ENCODE data around the gene ERCC6L2. TPM values are rescaled to one million over a fixed set of nuclear protein-coding genes. Genes with fewer than 3 reads are reported as not detected.

ERCC6L2 gene
- total RNA-seq, 1 experiment from 2014 or later = 20.3 TPM

DNA sequence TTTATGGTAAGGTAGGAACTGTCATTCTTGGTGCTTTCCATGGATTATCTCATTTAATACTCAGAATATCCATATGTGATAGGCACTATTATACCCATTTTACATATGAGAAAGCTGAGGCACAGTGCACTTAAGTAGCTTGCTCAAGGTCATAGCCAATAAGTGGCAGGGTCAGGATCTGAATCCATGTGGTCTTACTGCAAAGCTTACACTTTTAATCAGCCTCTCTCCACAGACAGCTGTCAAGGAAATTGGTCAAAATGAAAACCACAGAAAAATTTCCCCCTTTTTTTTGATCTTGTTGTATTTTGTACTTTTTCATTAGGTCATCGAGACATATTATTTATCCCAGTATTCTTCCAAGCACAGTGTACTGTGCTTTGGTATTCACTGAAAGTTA, 78.5 kb downstream of the ERCC6L2 start:
- no peak for DNase-seq
- Mint-ChIP-seq H3K27ac (ENCODE audit: unreplicated experiment) (no peak overlapping the region), H3K4me1 (ENCODE audit: low read depth, unreplicated experiment) (no peaks in the 10 kb centered on the region), H3K9me3 (ENCODE audit: low read depth, unreplicated experiment) (no peaks in the 10 kb centered on the region), H3K36me3 (ENCODE audit: insufficient read depth, unreplicated experiment) (peaks cover 5% of the 10 kb centered on the region), H3K27me3 (ENCODE audit: unreplicated experiment) (no peaks in the 10 kb centered on the region), H3K4me3 (ENCODE audit: low read depth, unreplicated experiment) (no peak overlapping the region)
- intact Hi-C loops (cut with micrococcal nuclease; ENCODE audit: unreplicated experiment) = no loop called here
- TF ChIP-seq, protein P1, sequence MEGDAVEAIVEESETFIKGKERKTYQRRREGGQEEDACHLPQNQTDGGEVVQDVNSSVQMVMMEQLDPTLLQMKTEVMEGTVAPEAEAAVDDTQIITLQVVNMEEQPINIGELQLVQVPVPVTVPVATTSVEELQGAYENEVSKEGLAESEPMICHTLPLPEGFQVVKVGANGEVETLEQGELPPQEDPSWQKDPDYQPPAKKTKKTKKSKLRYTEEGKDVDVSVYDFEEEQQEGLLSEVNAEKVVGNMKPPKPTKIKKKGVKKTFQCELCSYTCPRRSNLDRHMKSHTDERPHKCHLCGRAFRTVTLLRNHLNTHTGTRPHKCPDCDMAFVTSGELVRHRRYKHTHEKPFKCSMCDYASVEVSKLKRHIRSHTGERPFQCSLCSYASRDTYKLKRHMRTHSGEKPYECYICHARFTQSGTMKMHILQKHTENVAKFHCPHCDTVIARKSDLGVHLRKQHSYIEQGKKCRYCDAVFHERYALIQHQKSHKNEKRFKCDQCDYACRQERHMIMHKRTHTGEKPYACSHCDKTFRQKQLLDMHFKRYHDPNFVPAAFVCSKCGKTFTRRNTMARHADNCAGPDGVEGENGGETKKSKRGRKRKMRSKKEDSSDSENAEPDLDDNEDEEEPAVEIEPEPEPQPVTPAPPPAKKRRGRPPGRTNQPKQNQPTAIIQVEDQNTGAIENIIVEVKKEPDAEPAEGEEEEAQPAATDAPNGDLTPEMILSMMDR (IDR thresholded peaks at IDR 0.05; ENCODE audit: unreplicated experiment) = no peak
- CTCF ChIA-PET = no interaction called here
- BruUV-seq (replicated peaks) = no TSS peak

DNA sequence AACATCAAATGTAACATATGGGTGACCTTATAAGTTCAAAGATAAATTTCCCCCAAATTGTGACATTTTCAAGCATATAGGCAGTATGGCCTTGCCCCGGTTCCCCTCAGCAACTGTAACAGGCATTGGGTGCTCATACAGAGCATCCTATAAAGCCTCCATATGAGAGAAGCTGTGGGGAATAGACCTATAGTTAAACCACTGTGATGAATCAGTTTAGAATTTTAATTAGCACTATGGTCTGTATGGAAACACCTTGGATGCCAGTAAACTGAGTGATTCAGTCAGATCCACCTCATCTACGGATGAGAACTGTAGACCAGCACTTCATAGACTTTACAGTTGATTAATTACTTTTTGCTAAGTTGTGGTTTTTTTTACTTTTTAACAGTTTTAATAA, 79.4 kb downstream of the ERCC6L2 start:
- no peak overlapping the region for H3K4me3 Mint-ChIP-seq (ENCODE audit: low read depth, unreplicated experiment)
- H3K27me3 Mint-ChIP-seq (ENCODE audit: unreplicated experiment) = no peaks in the 10 kb centered on the region
- no peak for DNase-seq
- TF ChIP-seq, protein P1 (IDR thresholded peaks at IDR 0.05; ENCODE audit: unreplicated experiment) = no peak
- intact Hi-C loops (cut with micrococcal nuclease; ENCODE audit: unreplicated experiment) = no loop called here
- peaks cover 5% of the 10 kb centered on the region for H3K36me3 Mint-ChIP-seq (ENCODE audit: insufficient read depth, unreplicated experiment)
- no peak overlapping the region for H3K27ac Mint-ChIP-seq (ENCODE audit: unreplicated experiment)
- CTCF ChIA-PET = no interaction called here
- BruUV-seq (replicated peaks) = no TSS peak
- H3K9me3 Mint-ChIP-seq (ENCODE audit: low read depth, unreplicated experiment) = no peaks in the 10 kb centered on the region
- H3K4me1 Mint-ChIP-seq (ENCODE audit: low read depth, unreplicated experiment) = no peaks in the 10 kb centered on the region

DNA sequence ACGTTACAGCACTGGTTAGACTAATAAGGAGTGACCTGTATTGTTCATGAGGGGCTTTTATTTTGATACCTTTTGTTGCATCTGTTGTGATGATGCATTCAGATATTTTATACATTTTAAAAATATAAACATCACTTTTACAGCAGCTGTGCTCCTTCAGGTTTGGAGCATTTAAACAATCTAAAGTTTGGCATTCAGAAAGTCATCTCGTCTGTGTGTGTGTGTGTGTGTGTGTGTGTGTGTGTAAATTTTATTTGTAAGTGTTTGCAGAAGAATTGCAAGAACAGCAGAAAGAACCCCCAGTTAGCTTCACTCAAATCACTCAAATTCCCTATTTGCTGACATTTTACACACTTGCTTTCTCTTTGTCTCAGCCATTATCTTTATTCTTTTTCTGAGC, 87.4 kb downstream of the ERCC6L2 start:
- no peak overlapping the region for H3K4me3 Mint-ChIP-seq (ENCODE audit: low read depth, unreplicated experiment)
- intact Hi-C loops (cut with micrococcal nuclease; ENCODE audit: unreplicated experiment) = no loop called here
- no peak overlapping the region for H3K27ac Mint-ChIP-seq (ENCODE audit: unreplicated experiment)
- H3K9me3 Mint-ChIP-seq (ENCODE audit: low read depth, unreplicated experiment) = no peaks in the 10 kb centered on the region
- no TSS peak for BruUV-seq (replicated peaks)
- no peaks in the 10 kb centered on the region for H3K27me3 Mint-ChIP-seq (ENCODE audit: unreplicated experiment)
- H3K36me3 Mint-ChIP-seq (ENCODE audit: insufficient read depth, unreplicated experiment) = no peaks in the 10 kb centered on the region
- DNase-seq = no peak
- TF ChIP-seq, protein P1 (IDR thresholded peaks at IDR 0.05; ENCODE audit: unreplicated experiment) = no peak
- H3K4me1 Mint-ChIP-seq (ENCODE audit: low read depth, unreplicated experiment) = no peaks in the 10 kb centered on the region
- CTCF ChIA-PET = no interaction called here

DNA sequence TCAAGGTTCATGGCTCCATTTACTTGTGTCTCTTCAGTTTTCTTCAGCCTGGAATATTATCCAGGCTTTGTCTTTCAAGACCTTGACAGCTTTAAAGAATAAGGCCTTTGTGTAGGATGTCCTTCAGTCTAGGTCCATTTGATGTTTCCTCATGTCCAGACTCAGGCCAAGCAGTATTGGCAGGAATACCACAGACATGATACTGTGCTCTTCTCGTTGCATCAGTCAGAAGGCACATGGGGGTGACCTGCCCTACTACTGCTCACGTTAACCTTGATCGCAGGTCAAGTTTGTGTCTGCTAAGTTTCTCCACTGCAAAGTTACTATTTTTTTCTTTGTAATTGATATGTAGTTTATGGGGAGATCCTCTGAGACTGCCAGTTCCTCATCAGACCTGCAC, 88.2 kb downstream of the ERCC6L2 start:
- BruUV-seq (replicated peaks) = no TSS peak

More for the DNA sequence above, 88.2 kb downstream of the ERCC6L2 start:
- Mint-ChIP-seq H3K9me3 (ENCODE audit: low read depth, unreplicated experiment) (no peaks in the 10 kb centered on the region), H3K36me3 (ENCODE audit: insufficient read depth, unreplicated experiment) (no peaks in the 10 kb centered on the region), H3K27me3 (ENCODE audit: unreplicated experiment) (no peaks in the 10 kb centered on the region), H3K4me3 (ENCODE audit: low read depth, unreplicated experiment) (no peak overlapping the region), H3K4me1 (ENCODE audit: low read depth, unreplicated experiment) (no peaks in the 10 kb centered on the region), H3K27ac (ENCODE audit: unreplicated experiment) (no peak overlapping the region)
- TF ChIP-seq, protein P1 (IDR thresholded peaks at IDR 0.05; ENCODE audit: unreplicated experiment) = no peak
- intact Hi-C loops (cut with micrococcal nuclease; ENCODE audit: unreplicated experiment) = no loop called here
- DNase-seq = no peak
- CTCF ChIA-PET = no interaction called here
